ENCODE data around the gene CHD6.

GRCh38 chr20:41540459-41540858 is 77.7 kb downstream of the CHD6 start:
- TF ChIP-seq, protein P1, sequence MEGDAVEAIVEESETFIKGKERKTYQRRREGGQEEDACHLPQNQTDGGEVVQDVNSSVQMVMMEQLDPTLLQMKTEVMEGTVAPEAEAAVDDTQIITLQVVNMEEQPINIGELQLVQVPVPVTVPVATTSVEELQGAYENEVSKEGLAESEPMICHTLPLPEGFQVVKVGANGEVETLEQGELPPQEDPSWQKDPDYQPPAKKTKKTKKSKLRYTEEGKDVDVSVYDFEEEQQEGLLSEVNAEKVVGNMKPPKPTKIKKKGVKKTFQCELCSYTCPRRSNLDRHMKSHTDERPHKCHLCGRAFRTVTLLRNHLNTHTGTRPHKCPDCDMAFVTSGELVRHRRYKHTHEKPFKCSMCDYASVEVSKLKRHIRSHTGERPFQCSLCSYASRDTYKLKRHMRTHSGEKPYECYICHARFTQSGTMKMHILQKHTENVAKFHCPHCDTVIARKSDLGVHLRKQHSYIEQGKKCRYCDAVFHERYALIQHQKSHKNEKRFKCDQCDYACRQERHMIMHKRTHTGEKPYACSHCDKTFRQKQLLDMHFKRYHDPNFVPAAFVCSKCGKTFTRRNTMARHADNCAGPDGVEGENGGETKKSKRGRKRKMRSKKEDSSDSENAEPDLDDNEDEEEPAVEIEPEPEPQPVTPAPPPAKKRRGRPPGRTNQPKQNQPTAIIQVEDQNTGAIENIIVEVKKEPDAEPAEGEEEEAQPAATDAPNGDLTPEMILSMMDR (IDR thresholded peaks at IDR 0.05), result no peak
- TF ChIP-seq POLR2A (IDR thresholded peaks at IDR 0.05) (no peak), POLR2AphosphoS5 (IDR thresholded peaks at IDR 0.05) (no peak)

Data from prostate gland (tissue), 2 donors.